ENCODE measurements around the gene IFNA1. TPM values are rescaled to one million over a fixed set of nuclear protein-coding genes. Genes with fewer than 3 reads are reported as not detected.

The IFNA1 gene
- total RNA-seq, 2 experiments from 2014 or later, result not detected

- no peak overlapping the region for H3K27ac Mint-ChIP-seq
- H3K36me3 Mint-ChIP-seq (ENCODE audit: low read depth), result no peaks in the 10 kb centered on the region
- intact Hi-C loops (cut with micrococcal nuclease), result loop anchor here (2.0 to 10.0 kb wide), 2 partner anchors 219 to 323 kb away; no protein-coding TSS in a partner anchor
- no peak overlapping the region for H3K4me3 Mint-ChIP-seq
- ChIA-PET CTCF (interaction anchor here (0.6 to 2.1 kb wide), 47 partner anchors 8 to 339 kb away, joined by 3 to 19 read pairs (median 4); no protein-coding TSS in a partner anchor), POLR2A (no interaction called here)
- H3K27me3 Mint-ChIP-seq, result no peaks in the 10 kb centered on the region
- DNase-seq (no peak), ATAC-seq (peak; percentile 77)
- peak; percentile 73 for TF ChIP-seq CTCF (IDR thresholded peaks at IDR 0.05)
- peaks cover 14% of the 10 kb centered on the region for H3K9me3 Mint-ChIP-seq
- H3K4me1 Mint-ChIP-seq (ENCODE audit: low read depth), result no peaks in the 10 kb centered on the region
Measured at GRCh38 chr9:21465859-21466518, 25.8 kb downstream of the IFNA1 start.

GRCh38 chr9:21470126-21470525 is 29.9 kb downstream of the IFNA1 start:
- CTCF ChIA-PET, result interaction anchor here (1.2 kb wide), 2 partner anchors 31 to 239 kb away, joined by 3 to 4 read pairs; no protein-coding TSS in a partner anchor
- H3K9me3 Mint-ChIP-seq, result no peaks in the 10 kb centered on the region
- intact Hi-C loops (cut with micrococcal nuclease), result loop anchor here (10.0 kb wide), 1 partner anchor 145 kb away; no protein-coding TSS in a partner anchor

GRCh38 chr9:21473236-21473635 is 33.0 kb downstream of the IFNA1 start:
- no peak for TF ChIP-seq CTCF (IDR thresholded peaks at IDR 0.05)
- no peak overlapping the region for H3K27ac Mint-ChIP-seq
- no peaks in the 10 kb centered on the region for H3K36me3 Mint-ChIP-seq (ENCODE audit: low read depth)
- ChIA-PET CTCF (interaction anchor here (1.2 to 1.3 kb wide), 2 partner anchors 24 to 317 kb away, joined by 3 read pairs; no protein-coding TSS in a partner anchor), POLR2A (no interaction called here)
- H3K4me3 Mint-ChIP-seq, result no peak overlapping the region
- peaks cover 2% of the 10 kb centered on the region for H3K4me1 Mint-ChIP-seq (ENCODE audit: low read depth)
- intact Hi-C loops (cut with micrococcal nuclease), result loop anchor here (10.0 kb wide), 1 partner anchor 142 kb away; no protein-coding TSS in a partner anchor
- no peak for DNase-seq
- H3K9me3 Mint-ChIP-seq, result no peaks in the 10 kb centered on the region
- ATAC-seq, result no peak
- peaks cover 8% of the 10 kb centered on the region for H3K27me3 Mint-ChIP-seq

More at GRCh38 chr9:21470126-21470525, 29.9 kb downstream of the IFNA1 start:
- no peak for ATAC-seq
- Mint-ChIP-seq H3K27me3 (peaks cover 8% of the 10 kb centered on the region), H3K4me3 (no peak overlapping the region), H3K36me3 (ENCODE audit: low read depth) (no peaks in the 10 kb centered on the region), H3K4me1 (ENCODE audit: low read depth) (no peaks in the 10 kb centered on the region), H3K27ac (no peak overlapping the region)
- no peak for TF ChIP-seq CTCF (IDR thresholded peaks at IDR 0.05)
- POLR2A ChIA-PET, result no interaction called here
- no peak for DNase-seq

GRCh38 chr9:21477466-21477865 is 37.2 kb downstream of the IFNA1 start:
- H3K36me3 Mint-ChIP-seq (ENCODE audit: low read depth), result no peaks in the 10 kb centered on the region
- H3K4me3 Mint-ChIP-seq, result no peak overlapping the region
- intact Hi-C loops (cut with micrococcal nuclease), result loop anchor here (10.0 kb wide), 1 partner anchor 137 kb away; no protein-coding TSS in a partner anchor
- peaks cover 11% of the 10 kb centered on the region for H3K4me1 Mint-ChIP-seq (ENCODE audit: low read depth)
- H3K27ac Mint-ChIP-seq, result no peak overlapping the region
- CTCF ChIA-PET, result interaction anchor here (2.0 to 2.1 kb wide), 2 partner anchors 11 to 43 kb away, joined by 6 to 7 read pairs; no protein-coding TSS in a partner anchor
- DNase-seq (no peak), ATAC-seq (peak; percentile 37)
- H3K27me3 Mint-ChIP-seq, result peaks cover 8% of the 10 kb centered on the region
- H3K9me3 Mint-ChIP-seq, result no peaks in the 10 kb centered on the region
- POLR2A ChIA-PET, result no interaction called here
- TF ChIP-seq CTCF (IDR thresholded peaks at IDR 0.05), result no peak

- Mint-ChIP-seq H3K9me3 (no peaks in the 10 kb centered on the region), H3K36me3 (ENCODE audit: low read depth) (no peaks in the 10 kb centered on the region), H3K27me3 (peaks cover 3% of the 10 kb centered on the region), H3K4me1 (ENCODE audit: low read depth) (peaks cover 11% of the 10 kb centered on the region), H3K27ac (no peak overlapping the region), H3K4me3 (no peak overlapping the region)
- ATAC-seq (no peak), DNase-seq (no peak)
- no peak for TF ChIP-seq CTCF (IDR thresholded peaks at IDR 0.05)
- POLR2A ChIA-PET, result no interaction called here
- CTCF ChIA-PET, result interaction anchor here (1.0 kb wide), 1 partner anchor 310 kb away, joined by 3 read pairs; no protein-coding TSS in a partner anchor
- intact Hi-C loops (cut with micrococcal nuclease), result loop anchor here (10.0 kb wide), 1 partner anchor 136 kb away; no protein-coding TSS in a partner anchor
Measured at GRCh38 chr9:21479152-21479702, 39.0 kb downstream of the IFNA1 start.
